Stimulated activated naive CD8-positive, alpha-beta T cell treated with anti-CD3 and anti-CD28 coated beads, Interleukin-15, Interleukin-2, amounts not matched to agents 100 ng/mL and 50 ng/mL, for 24 hours (primary cell): ENCODE results near the gene CXCR6.

Source experiments
- H3K27ac Mint-ChIP-seq: one replicate; pipeline ENCODE4 v1.8.0; 2021; ENCODE audit warnings: mild to moderate bottlenecking, mixed read lengths
- H3K27me3 Mint-ChIP-seq: one replicate; pipeline ENCODE4 v1.8.0; 2021; ENCODE audit warnings: mixed read lengths
- H3K36me3 Mint-ChIP-seq: one replicate; pipeline ENCODE4 v1.8.0; 2021; ENCODE audit warnings: low read depth, mixed read lengths
- H3K4me1 Mint-ChIP-seq: one replicate; pipeline ENCODE4 v1.8.0; 2021; ENCODE audit warnings: low read depth, mixed read lengths
- H3K4me3 Mint-ChIP-seq: one replicate; pipeline ENCODE4 v1.8.0; 2021; ENCODE audit warnings: mild to moderate bottlenecking, mixed read lengths
- H3K9me3 Mint-ChIP-seq: one replicate; pipeline ENCODE4 v1.8.0; 2021; ENCODE audit warnings: mixed read lengths

Gene CXCR6

DNA sequence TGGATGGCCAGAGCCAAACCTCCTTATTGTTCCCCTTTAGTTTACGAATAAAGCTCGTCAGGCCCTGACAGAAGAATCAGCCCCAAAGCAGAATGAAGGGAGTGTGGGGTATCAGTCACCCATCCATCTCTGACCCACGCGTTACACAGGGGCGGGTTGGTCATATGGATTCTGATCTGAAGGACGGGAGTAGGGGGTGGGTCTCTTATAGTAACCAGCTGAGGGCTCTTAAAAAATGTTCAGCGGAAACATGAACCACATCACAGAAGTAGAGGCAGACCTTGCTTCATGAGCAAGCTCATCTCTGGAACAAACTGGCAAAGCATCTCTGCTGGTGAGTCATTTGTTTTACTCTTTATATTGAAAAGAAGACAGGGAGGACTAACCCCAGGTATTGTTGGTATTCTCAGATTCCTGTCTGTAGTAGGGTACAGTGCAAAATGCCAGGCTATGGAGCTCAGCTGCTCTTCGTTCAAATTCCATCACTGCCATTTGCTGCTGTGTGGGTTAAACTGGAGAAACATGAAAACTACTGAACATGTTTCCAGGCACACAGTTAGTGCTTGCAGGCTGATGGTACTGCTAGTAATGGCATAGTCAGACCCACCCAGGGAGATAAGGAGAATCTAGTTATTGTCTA lies at the start of gene CXCR6:
Gene CXCR6 (plus strand): TSS at position 258 of the 640 bp plus-strand sequence. CDS start 3,018 bp downstream, outside the sequence.
- peak within 1 kb of the TSS; percentile 63 for H3K27ac Mint-ChIP-seq
- peak within 1 kb of the TSS; percentile 8 for H3K4me3 Mint-ChIP-seq
- H3K36me3 Mint-ChIP-seq, result peaks cover 51% of the 10 kb centered on the region
- H3K27me3 Mint-ChIP-seq, result no peaks in the 10 kb centered on the region
- H3K9me3 Mint-ChIP-seq, result no peaks in the 10 kb centered on the region
- peaks cover 73% of the 10 kb centered on the region for H3K4me1 Mint-ChIP-seq

DNA sequence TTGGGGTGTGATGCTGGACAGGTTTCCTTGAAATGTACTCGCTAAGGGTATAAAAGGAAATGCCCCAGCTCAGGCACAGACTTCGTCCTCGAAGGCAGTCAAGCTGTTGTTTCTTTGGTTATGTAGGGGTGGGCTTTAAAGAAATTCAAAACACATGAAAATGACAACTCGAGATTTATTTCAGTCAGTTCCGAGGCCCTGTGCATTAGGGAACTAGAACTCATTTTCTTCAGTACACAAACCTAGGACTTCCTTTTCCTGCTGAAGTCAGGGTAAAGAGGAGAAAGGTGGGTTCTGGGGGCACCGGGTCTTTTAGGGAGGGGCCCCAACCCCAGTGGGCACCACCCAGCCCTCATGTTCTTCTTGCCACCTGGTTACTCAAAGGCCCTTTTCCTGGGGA lies 49.2 kb upstream of the CXCR6 start:
- Mint-ChIP-seq H3K4me1 (peaks cover 35% of the 10 kb centered on the region), H3K27ac (no peak overlapping the region), H3K27me3 (peaks cover 48% of the 10 kb centered on the region), H3K4me3 (no peak overlapping the region), H3K9me3 (no peaks in the 10 kb centered on the region), H3K36me3 (no peaks in the 10 kb centered on the region)

DNA sequence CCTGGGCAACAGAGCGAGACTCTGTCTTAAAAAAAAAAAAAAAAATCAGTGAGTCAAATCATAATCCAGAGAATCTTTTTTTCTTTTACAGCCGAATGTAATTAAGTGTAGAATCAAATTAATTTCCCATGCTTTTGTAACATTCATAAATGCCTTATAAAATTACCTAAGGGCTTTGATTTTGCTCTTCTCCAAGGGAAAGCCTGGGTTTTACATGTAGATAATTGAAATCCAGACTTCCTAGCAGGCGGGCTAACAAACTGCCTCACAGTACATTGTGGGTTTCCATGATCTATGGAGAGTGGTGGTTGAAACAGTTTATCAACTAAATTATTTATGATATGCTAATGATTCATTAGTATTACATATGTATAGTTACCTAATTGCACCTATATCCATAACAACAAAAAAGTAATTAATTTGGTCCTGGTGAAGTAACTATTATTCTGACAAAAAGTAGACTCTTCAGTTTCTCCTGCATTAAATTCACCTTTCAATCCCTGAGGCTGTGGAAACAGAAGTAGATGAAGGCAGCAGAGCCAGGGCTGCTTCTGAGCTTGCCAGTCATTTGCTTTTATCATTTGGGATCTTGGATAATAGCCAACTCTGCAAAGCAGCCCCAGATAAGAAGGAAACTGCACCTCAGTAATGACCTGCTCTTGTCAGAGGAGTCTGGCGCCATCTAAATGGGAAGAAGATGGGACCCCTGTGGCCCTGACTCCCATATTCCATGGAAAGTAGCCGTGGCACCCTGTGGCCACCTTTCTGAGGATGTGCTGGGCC lies 47.4 kb upstream of the CXCR6 start:
- peaks cover 24% of the 10 kb centered on the region for H3K4me1 Mint-ChIP-seq
- H3K9me3 Mint-ChIP-seq, result no peaks in the 10 kb centered on the region
- H3K27me3 Mint-ChIP-seq, result peaks cover 42% of the 10 kb centered on the region
- H3K36me3 Mint-ChIP-seq, result no peaks in the 10 kb centered on the region
- no peak overlapping the region for H3K27ac Mint-ChIP-seq
- no peak overlapping the region for H3K4me3 Mint-ChIP-seq

DNA sequence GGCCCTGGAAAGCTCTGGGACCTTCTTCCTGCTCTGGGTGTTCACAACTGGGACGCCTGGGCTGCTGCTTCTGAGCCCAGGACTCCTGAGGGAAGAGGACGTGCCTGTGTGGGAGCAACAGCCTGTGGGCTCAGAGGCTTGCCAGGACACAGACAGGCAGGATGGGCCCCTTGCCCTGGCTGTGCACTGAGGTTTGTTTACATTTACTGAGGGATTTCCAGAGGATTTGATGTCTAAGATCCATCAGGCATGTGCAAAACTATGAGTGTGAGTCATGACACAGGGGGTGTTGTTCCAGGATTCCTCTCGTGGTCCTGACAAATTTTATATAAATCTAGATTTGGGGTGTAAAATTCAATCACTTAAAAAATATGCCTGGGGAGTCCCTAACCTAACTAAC lies 46.3 kb upstream of the CXCR6 start:
- H3K4me1 Mint-ChIP-seq, result peaks cover 23% of the 10 kb centered on the region
- peaks cover 31% of the 10 kb centered on the region for H3K27me3 Mint-ChIP-seq
- H3K4me3 Mint-ChIP-seq, result no peak overlapping the region

DNA sequence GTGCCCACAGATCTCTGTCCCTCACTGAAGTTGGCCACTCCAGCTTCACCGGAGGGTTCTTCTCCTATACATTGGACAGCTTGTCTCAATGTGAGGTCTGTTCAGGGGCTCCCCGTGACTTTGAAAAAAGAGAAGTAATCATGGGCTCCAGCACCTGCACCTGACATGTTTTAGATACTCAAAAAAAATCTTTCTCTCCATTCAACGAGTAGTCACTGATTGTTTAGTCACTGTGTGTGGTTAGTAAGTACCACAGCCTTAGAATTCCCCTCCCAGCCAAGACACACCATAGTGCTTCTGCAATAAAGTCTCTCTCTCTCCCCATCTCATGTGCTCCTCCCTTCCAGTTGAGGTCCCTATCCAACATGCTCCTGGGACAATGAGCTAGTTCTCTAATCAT lies 38.3 kb upstream of the CXCR6 start:
- no peaks in the 10 kb centered on the region for H3K9me3 Mint-ChIP-seq
- H3K4me3 Mint-ChIP-seq, result no peak overlapping the region
- H3K4me1 Mint-ChIP-seq, result peaks cover 26% of the 10 kb centered on the region
- H3K27ac Mint-ChIP-seq, result no peak overlapping the region
- peaks cover 16% of the 10 kb centered on the region for H3K27me3 Mint-ChIP-seq
- peaks cover 4% of the 10 kb centered on the region for H3K36me3 Mint-ChIP-seq

More for the DNA sequence above, 46.3 kb upstream of the CXCR6 start:
- no peak overlapping the region for H3K27ac Mint-ChIP-seq
- H3K9me3 Mint-ChIP-seq, result no peaks in the 10 kb centered on the region
- H3K36me3 Mint-ChIP-seq, result no peaks in the 10 kb centered on the region

DNA sequence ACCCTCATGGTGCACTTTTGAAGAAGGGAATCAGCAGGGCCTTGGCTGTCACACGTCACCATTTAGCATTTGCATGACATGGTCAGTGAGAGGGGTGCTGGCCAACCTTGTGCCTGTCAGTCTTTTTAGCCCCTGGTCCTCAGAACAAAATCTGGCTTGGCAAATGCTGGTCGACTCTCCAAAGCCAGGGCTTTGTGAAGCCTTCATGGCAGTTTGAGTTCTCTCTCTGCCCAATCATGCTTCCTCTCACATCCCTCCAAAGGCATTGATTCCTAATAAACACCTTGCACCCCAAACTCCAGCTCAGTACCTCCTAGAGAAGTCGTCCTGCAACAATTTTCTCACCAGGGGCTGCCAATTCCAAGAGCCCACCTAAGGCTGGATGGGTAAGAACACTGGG lies 37.5 kb upstream of the CXCR6 start:
- no peak overlapping the region for H3K27ac Mint-ChIP-seq
- H3K4me1 Mint-ChIP-seq, result peaks cover 30% of the 10 kb centered on the region
- H3K27me3 Mint-ChIP-seq, result peaks cover 24% of the 10 kb centered on the region
- H3K9me3 Mint-ChIP-seq, result no peaks in the 10 kb centered on the region
- peaks cover 4% of the 10 kb centered on the region for H3K36me3 Mint-ChIP-seq
- no peak overlapping the region for H3K4me3 Mint-ChIP-seq

DNA sequence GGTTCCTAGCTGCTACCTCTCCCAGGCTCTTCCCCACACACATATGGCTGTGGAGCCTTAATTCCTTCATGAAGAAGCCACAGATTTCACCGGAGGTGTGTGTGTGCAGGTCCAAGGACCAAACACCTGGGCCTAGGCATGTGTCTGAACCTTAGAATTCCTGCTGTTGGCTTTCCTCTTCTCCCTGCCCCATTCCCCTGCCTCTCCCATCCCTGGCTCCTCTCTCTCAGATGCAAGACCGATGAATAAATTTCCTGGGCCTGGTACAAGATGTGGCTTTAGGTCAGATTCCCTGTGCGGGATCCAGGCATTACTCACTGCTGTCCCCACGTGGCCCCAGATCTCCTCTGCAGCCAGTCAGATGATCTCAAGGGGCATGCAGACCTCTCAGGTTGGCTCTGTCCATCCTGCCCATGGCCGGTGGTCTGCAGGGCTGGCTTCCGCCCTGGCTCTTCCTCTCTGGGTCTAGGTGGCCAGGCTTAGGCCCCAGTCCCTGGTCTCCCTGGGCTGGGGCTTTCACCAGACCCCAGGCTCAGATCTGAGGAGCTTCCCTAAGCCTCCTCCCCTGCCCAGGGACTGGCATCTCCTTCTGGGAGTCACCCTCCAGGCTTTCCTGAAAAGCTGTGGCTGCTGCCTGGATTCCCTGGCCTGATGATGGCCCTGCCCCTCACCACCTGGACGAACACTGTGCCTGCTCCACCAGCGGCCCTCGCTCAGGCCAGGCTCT lies 36.4 kb upstream of the CXCR6 start:
- no peak overlapping the region for H3K27ac Mint-ChIP-seq
- no peaks in the 10 kb centered on the region for H3K9me3 Mint-ChIP-seq
- peaks cover 30% of the 10 kb centered on the region for H3K4me1 Mint-ChIP-seq
- H3K27me3 Mint-ChIP-seq, result peaks cover 31% of the 10 kb centered on the region
- H3K36me3 Mint-ChIP-seq, result peaks cover 5% of the 10 kb centered on the region
- no peak overlapping the region for H3K4me3 Mint-ChIP-seq

DNA sequence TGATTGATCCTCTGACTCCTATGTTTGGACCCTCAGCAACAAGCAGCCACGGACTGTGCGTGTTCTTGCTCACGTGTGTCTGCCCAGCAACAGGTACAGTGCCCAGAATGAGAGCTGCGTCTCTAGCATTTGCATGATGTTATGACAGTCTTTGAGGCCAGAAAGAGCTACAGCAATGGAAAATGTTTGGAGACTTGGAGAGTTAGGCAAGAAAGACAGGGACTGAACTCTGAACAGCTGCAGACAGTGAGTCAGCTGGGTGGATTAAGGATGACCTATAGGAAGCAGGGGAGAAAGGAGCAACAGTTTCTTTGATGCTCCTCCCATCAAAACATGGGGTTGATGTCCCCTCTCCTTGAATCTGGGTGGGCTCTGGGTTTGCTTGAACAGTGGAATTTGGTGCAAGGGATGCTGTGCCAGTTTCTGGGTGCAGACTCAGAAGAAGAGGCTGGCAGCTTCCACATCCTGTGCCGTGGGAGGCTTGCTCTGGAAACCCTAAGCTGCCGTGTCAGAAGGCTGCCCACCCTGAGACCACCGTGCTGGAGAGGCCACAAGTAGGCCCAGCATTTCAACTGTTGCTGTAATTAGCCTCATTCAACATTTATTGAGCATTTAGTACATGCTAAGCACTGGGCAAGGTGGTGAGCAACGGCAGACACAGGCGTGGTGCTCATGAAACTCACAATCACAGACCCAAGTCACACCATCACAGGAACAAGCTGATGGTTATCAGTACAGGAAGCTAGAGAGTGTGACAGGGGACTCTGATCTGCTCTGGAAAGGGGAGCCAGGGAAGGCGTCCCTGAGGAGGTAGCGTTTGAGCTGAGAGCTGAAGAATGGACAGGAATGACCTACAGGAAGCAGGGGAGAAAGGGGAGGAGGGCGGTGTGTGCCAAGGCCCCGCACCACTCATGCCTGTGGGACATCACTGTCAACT lies 35.2 kb upstream of the CXCR6 start:
- Mint-ChIP-seq H3K9me3 (no peaks in the 10 kb centered on the region), H3K4me3 (no peak overlapping the region), H3K27ac (no peak overlapping the region), H3K4me1 (peaks cover 30% of the 10 kb centered on the region), H3K27me3 (peaks cover 40% of the 10 kb centered on the region), H3K36me3 (peaks cover 8% of the 10 kb centered on the region)

DNA sequence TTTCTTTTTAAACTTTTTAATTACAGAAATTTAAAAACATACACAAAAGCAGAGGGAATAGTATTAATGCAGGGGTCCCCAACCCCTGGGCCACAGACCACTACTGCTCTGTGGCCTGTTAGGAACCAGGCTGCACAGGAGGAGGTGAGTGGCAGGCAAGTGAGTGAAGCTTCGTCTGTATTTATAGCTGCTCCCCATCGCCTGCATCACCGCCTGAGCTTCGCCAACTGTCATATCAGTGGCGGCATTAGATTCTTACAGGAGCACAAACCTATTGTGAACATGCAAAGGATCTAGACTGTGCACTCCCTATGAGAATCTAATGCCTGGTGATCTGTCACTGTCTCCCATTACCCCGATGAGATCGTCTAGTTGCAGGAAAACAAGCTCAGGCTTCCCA lies 34.5 kb upstream of the CXCR6 start:
- Mint-ChIP-seq H3K27me3 (peaks cover 47% of the 10 kb centered on the region), H3K4me3 (no peak overlapping the region), H3K9me3 (no peaks in the 10 kb centered on the region), H3K4me1 (peaks cover 30% of the 10 kb centered on the region), H3K36me3 (peaks cover 8% of the 10 kb centered on the region), H3K27ac (no peak overlapping the region)

DNA sequence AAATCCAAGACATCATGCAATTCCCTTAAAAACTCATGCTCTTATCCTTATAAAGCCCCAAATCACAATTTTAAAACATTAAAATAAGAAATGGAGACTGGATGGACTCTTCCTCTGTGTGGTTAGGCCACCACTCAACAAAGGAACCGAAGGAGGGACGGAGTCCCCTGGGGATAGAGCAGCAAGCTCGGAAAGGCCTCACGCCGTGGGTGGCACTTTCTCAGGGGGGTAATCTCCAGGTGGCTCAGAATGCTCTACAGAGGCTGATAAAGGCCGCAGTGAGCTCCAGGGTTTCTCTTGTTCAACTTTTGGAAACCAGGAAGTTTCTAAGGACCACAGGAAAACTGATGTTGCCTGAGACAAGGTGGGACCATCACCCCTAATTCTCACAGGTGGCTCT lies 33.7 kb upstream of the CXCR6 start:
- Mint-ChIP-seq H3K4me3 (no peak overlapping the region), H3K9me3 (no peaks in the 10 kb centered on the region), H3K4me1 (peaks cover 30% of the 10 kb centered on the region), H3K36me3 (peaks cover 8% of the 10 kb centered on the region), H3K27me3 (peaks cover 51% of the 10 kb centered on the region), H3K27ac (no peak overlapping the region)

DNA sequence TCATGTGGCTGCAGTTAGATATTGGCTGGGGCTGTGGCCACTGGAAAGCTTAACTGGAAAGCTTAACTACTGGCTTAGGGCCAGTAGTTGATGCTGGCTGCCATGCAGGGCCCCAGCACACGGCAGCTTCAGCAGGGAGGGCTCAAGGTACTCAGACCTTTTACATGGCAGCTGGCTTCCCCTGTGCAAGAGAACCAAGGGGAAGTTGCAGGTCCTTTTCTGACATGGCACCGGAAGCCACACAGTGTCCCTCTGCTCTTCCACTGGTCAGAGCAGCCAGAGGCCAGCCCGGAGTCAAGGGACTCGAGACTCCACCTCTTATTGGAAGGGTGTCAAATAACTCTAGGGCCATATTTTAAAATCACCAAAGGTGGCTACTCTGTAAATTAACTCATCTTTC lies 32.4 kb upstream of the CXCR6 start:
- H3K9me3 Mint-ChIP-seq, result no peaks in the 10 kb centered on the region
- no peak overlapping the region for H3K27ac Mint-ChIP-seq
- no peak overlapping the region for H3K4me3 Mint-ChIP-seq
- peaks cover 54% of the 10 kb centered on the region for H3K27me3 Mint-ChIP-seq
- peaks cover 36% of the 10 kb centered on the region for H3K4me1 Mint-ChIP-seq
- H3K36me3 Mint-ChIP-seq, result peaks cover 8% of the 10 kb centered on the region

DNA sequence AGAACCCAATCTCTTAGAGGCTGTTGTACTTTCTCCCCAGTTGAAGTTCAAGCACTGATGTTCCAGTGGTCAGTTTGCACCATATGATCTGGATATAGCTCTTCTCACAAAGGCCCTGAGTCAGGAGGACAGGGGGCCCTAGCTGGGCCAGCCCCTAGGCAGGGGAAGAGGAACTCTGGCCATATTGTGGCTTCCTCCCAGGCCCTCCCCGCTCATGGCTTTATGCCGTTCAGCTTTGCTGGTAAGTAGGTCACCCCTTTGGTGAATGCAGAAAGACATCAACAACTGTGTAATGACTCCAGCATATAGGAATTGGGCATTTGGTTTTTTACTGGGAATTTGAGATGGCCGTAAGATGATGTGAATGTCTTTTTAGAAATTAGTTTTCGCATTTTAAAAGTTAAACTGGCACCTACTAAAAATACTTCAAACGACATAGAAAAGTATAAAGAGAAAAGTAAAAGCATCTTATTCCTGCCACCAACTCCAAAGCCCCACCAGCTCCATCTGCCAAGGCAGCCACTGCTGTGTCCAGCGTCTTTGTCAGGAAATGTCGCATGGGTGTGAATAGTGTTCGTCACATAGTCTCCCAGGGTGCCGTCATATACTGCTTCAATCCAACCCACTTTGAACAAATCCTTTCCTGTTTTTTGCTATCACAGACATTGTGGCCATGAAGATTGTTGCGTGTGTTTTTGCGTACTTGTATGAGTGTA lies 31.6 kb upstream of the CXCR6 start:
- peaks cover 44% of the 10 kb centered on the region for H3K4me1 Mint-ChIP-seq
- no peaks in the 10 kb centered on the region for H3K9me3 Mint-ChIP-seq
- H3K4me3 Mint-ChIP-seq, result no peak overlapping the region
- no peak overlapping the region for H3K27ac Mint-ChIP-seq
- peaks cover 7% of the 10 kb centered on the region for H3K36me3 Mint-ChIP-seq
- peaks cover 52% of the 10 kb centered on the region for H3K27me3 Mint-ChIP-seq

DNA sequence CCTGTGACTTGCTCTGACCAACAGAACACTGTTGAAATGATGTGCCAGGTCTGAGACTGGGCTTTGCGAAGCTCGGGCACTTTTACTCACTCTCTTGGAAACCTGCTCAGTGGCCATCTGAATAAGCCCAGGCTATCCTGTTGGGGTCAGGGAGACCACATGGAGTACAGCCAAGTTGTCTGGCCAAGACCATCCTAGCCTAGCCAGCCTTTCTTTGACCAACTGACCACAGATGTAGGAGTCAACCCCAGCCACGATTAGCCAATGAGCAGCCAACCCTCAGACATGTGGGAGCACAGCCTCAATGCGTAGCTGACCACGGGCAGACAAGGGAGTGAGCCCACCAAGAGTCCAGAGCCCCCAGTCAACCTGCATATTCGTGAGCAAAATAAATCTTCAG lies 30.8 kb upstream of the CXCR6 start:
- Mint-ChIP-seq H3K4me3 (no peak overlapping the region), H3K27me3 (peaks cover 49% of the 10 kb centered on the region), H3K4me1 (peaks cover 45% of the 10 kb centered on the region), H3K27ac (no peak overlapping the region), H3K36me3 (peaks cover 12% of the 10 kb centered on the region), H3K9me3 (no peaks in the 10 kb centered on the region)
